Kidney tubule cell (primary cell): ENCODE measurements around the gene KCND3.
"Not testable (repeated sequence)": the region's sequence is repeated elsewhere in the genome, so short reads cannot be mapped to it uniquely, and the experiment has no call there.

Experiments used
- DNase-seq: peaks from one replicate; pipeline ENCODE4 v3.0.0-alpha.2; 2018; ENCODE audit warnings: low spot score

The KCND3 gene

DNA sequence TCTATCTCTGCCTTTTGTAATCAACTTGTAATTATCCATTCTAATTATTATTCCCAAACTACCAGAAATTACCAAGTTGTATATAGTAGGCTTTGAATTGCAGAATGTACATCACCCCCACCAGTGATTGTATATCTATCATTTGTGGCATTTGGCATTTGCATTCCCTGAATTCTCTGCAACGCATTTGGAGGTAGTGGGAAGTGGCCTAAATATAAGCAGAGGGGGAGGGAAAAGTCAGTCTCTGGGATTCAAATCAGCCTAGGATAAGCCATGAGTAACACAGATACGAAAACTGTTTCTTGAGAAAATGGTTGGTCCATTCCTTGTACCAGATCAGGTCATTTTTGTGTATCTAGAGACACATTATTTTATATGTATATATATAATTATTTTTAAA lies 213.1 kb downstream of the KCND3 start:
- no peak for DNase-seq

DNA sequence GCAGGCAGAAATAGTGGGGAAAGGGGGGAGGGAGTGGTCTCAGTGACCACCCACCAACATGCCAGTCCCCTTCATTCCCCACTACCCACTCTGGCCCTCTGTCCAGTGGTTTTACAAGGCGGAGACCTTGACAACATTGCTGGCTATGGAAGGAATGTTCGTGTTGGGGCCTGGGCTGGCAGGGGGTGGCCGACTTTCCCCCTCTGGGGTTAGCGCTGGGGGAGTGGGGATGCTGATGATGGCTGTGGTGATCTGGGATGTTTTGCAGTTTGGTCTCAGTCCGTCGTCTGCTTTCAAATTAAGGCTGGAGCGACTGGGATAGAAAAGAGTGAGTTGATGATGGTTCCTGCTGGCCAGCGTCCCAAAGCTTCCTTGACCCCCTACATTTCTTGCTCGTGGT lies 213.5 kb downstream of the KCND3 start:
- no peak for DNase-seq

DNA sequence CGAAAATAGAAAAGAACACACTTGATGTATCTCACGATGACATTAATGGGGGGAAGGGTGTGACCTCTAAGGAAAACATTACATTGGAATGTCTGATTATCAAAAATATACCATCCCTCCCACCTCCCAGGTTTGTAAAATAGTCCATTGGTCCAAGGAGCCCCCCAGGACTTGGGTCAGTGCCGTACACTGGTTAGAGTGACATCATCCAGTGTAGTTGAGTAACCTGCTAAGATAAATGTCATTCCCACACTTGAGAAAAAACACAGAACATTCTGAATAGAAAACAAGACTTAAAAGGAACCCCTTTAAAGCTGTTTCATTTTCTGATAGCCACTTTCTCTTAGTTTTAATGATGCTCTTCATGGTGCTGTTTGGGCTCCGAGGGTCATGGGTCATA lies 218.6 kb downstream of the KCND3 start:
- DNase-seq, result no peak

DNA sequence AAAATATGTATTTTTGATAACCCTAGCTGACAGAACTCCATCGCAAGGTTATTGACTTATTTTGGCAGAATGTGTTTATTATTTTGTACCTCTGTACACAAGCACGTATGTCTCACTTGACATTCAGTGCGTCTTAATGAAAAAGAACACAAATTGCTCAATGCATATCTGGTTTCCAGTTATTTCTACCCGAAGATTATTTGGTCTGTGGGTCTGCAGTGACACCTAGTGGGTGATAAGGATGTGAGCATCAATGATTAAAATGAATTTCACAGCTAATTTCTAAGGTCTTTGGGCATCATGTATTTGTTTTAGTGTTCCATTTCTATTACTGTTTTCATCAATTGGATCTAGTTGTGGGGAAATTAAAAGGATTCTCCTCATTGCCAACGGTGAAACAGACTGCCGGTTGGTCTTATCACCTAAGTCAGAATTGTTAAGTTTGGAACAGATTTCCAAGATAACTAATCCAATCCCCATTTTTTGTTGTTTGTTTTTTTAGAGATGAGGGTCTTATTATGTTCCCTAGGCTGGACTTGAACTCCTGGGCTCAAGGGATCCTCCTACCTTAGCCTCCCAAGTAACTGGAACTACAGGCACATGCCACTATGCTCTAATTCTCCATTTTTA lies 219.8 kb downstream of the KCND3 start:
- DNase-seq, result peak; percentile 71

DNA sequence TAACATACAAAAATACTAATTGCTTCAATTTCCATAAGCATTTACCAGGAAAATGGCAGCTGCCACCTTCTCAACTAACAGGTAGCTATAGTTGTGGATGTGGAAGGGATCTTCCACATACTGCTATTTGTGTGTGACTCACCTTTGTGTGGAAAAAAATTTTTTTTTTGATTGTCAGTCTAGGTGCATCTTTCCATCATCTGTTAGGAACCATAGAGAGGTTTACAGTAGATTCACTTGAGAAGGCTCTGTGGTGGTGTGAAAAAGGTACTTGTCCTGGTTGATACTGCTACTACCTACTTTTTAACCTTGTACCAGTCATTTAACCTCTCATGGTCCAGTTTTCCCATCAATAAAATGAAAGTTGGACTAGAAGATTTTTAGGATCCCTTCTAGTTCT lies 220.8 kb downstream of the KCND3 start:
- DNase-seq, result peak; percentile 12

DNA sequence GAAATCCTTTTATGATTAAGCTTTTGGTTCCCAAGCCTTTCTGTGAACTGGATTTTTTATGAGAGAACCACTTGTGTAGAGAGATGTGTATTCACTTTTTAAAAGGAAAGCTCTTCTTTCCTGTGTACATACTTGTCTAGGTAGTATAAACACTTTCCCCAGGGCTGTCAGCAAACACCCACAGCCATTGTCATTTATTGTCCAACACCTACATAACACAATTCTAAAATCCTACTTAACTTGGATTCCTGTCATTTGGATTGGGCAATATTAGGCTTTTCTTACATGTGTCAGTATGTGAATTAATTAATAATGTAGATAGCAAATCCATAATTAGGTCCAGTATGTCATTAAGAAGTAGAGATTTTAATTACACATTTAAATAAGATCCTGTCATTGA lies 221.4 kb downstream of the KCND3 start:
- no peak for DNase-seq

DNA sequence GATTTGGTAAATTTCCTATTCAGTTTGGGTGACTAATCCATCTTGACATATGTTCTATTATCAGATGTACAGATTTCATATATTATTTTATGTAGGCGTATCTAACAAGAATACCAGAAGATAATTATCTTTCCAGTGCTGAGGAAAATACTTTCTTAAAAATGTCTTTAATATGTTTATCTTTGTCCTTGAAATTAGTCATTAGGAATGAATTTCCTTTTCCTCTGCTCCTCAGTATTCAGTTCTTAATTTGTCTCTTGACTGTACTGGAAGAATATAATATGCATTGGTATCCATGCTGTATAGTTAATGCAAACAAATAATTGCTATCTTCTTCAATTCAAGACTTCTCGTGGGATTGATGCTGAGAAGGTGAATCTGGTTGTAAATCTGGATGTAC lies 227.1 kb downstream of the KCND3 start:
- DNase-seq, result no peak

DNA sequence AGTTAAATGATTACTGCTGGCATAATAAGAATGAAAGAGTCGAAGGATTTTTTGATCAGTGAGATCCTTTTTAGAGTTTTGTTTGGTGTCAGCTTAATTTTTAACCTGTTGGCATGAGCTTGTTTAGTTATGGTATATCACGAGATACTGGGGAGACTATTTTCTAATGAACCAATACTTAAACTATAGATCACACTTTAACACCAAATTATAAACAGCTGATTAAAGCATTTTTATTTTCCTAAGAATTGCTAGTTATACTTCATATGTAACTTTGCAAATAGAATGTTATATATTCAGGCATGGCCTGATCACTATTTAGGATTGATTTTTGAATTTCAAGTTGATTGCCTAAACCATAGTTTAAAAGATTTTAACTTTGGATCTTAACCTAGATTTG lies 227.8 kb downstream of the KCND3 start:
- no peak for DNase-seq

DNA sequence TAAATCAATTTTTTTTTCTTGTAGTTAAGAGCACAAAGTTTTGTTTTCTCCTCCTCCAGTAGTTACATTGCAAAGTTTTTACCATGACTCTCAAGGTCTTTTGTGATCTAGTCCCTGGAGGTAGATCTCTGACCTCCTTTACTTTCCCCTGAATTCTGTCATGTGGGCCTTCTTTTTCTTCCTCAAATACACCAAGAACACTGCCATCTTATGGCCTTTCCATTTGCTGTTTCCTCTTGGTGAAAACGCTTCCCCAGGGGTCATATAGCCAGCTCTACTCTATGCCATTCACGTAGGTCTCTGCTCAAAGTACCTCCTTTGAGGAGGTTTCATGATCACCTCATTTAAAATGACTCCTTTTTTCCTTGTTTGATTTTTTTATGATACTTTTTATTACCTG lies 231.1 kb downstream of the KCND3 start:
- no peak for DNase-seq

DNA sequence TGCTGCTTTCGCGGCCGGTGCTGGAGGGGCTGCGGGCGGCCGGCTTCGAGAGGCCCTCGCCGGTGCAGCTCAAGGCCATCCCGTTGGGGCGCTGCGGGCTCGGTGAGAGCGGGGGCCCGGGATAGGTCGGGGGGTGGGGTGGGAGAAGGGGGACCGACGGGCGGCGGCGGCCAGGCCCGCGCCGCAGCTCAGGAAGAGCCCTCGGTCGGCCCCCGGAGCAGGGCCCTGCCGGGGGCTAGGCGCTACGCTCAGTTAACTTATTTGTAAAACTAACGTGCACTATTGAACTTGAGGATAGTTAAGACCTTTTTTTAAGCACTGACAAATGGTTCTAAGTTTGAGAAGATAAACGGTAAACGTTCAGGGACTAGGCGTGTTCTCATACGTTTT lies 233.3 kb downstream of the KCND3 start:
- no peak for DNase-seq

DNA sequence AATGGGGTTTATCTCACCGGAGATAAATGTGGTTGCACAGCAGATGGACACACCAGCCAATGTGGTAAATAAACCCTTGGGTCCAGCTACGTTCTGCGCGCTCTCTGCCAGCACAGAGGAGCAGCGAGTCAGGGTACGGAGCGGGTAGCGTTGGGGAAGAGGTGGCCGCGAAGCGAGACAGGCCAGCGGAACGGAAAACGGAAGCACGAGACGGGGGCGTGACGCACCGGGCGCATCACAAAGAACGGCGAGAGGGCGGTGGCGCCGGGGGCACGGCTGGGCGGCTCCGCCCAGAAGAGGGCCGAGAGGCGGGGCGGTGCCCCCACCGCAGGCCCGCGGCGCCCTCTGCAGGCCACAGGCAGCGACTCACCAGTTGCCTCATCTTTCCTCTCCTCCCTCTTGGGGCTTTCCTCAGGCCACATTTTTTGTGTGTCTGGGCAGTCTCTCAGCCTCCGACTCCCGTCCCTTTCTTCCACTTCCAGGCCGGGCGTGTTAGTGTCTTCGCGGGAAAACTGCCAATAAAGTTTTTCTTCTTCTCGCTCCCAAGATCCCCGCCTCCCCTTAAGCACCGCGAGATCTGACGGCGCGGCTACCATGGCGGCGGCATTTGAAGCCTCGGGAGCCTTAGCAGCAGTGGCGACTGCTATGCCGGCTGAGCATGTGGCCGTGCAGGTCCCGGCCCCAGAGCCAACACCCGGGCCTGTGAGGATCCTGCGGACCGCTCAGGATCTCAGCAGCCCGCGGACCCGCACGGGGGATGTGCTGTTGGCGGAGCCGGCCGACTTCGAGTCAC lies 233.9 kb downstream of the KCND3 start, which contains the start of gene DDX20:
DDX20 (plus strand) TSS at position 571 of the 793 bp plus-strand sequence; CDS start at position 595, 24 bp downstream.
- DNase-seq, result peak; percentile 97

DNA sequence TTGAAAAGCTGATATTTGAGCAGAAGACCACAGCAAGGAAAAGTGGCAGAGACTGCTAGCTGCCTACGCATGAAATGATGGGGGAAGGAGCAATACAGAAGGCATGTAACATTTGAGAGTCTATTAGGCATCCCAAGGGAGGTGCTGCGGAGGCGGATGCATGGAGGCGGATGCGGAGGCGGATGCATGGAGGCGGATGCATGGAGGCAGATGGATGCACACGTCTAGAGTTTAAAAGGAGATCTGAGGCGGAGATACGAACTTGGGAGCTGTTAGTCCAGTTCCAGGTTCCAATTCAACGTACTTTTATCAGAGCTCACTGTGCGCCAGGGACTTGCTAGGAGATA lies 234.5 kb downstream of the KCND3 start:
- peak; percentile 48 for DNase-seq

DNA sequence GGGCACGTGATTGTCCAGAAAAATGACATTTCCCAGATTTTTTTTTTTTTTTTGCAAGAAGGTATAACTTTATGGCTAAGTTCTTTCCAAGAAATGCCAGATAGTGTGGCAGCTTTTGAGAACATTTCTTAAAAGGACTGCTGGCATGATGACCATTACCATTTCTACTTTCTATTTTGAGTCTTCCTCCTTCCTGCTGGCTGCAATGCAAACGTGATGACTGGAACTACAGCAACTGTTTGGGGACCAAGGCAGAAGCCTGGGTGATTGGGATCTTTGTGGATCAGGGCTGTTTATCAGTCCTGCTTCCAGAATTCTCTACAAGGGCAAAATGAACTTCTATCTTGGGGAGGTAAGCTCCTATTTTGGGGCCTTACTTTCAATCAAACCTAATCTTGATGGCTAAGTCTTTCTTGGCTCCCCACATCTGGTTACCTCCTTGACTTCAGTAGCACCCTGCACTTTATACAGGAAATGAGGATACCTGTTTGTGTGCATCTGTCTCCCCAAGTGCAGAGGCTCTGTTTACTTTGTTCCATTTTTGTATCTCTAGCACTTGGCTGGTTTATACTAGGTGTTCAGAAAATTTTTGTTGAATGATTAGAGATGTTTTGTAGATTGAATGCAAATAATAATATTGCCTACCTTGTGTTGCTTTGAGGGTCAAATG lies 237.4 kb downstream of the KCND3 start:
- no peak for DNase-seq

DNA sequence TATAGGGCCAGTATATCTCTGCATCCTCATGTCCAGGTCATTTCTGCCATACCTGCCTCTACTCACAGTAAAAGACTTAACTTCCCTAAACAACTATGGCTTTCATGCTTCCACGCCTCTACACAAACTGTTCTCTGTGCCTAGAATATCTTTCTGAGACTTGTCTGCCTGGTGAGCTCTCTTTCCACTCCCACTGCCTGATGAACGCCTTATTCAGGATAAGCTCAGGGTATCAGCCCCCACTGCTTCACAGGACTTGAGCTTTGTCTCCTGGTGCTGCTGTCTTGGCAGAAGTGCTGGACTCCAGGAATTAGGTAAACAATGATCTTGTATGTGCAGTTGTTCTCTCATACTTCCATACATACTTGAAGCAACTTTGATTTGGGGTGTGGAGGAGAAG lies 238.6 kb downstream of the KCND3 start:
- no peak for DNase-seq

DNA sequence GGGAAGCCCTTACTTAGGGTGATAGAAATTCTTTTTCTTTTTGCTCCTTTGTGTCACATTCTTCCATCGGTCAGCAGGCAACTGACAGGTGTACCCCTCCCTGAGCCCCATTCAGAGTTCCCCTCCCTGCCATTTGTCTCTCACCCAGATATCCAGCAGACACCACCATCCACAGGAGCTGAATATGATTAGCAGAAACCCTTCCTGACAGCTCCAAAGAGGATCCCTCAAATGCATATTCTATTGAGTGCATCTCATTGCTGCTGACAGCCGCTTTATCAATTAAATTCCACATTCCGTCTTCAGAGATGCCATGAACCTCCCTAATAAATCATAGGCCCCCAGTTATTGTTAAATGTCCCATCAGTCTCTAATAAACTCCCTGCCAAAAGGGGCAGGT lies 239.8 kb downstream of the KCND3 start:
- DNase-seq, result no peak

DNA sequence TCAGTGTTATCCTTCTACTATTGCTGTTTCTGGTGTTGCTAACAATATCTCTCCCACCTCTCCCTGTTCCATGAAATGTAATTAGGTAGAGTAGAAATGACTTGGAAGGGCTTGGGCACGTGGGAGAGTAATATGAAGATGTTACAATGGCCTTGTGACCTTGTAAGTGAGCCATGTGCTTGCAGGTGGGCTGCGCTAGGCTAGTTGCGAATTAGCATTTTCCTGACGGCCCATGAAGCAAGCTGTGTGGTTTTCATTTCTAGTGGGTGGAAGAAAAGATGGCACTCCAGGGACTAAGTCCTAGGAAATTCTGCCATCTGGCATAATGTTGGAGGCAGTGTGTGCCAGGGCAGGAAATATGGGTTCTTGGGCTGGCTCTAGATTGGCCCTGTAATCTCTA lies 241.5 kb downstream of the KCND3 start:
- no peak for DNase-seq

DNA sequence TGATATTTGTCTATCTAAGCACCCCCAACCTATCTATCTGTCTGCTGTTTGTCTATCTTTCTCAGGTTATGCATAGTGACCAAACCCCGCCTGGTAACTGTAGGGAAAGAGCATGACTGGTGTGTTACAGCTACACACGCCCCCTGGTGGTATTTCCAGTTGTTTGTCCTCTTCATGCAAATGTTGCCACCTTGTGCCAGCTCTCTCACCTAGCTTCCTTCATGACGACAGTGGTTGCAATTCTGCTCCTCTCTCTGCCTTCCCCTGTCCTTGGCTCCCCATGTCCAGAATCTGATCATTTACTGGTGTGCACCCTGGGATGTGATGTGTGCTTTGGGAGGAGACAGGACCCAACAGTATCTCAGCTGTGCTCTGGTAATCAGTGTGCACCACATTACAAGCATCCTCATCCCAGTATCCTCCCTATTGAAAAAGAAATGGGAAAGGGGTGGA lies 242.2 kb downstream of the KCND3 start:
- peak; percentile 78 for DNase-seq

DNA sequence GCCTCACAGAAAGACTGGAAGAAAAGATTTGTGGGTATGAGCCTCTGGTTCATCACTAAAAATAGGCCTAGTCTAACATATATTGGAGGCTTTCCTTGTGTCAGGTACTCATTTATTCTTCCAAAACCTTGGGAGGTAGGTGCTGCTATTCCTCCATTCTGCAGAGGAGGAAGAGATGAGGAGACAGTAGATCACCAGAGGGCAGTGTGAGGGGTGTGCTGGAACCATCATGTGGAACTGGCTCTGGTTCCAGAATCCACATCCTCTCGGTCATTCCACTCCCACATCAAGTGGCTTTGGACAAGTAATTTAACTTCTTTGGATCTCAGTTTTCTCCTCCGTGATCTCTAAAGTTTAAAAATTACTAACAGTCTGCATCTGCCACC lies 242.9 kb downstream of the KCND3 start:
- no peak for DNase-seq

DNA sequence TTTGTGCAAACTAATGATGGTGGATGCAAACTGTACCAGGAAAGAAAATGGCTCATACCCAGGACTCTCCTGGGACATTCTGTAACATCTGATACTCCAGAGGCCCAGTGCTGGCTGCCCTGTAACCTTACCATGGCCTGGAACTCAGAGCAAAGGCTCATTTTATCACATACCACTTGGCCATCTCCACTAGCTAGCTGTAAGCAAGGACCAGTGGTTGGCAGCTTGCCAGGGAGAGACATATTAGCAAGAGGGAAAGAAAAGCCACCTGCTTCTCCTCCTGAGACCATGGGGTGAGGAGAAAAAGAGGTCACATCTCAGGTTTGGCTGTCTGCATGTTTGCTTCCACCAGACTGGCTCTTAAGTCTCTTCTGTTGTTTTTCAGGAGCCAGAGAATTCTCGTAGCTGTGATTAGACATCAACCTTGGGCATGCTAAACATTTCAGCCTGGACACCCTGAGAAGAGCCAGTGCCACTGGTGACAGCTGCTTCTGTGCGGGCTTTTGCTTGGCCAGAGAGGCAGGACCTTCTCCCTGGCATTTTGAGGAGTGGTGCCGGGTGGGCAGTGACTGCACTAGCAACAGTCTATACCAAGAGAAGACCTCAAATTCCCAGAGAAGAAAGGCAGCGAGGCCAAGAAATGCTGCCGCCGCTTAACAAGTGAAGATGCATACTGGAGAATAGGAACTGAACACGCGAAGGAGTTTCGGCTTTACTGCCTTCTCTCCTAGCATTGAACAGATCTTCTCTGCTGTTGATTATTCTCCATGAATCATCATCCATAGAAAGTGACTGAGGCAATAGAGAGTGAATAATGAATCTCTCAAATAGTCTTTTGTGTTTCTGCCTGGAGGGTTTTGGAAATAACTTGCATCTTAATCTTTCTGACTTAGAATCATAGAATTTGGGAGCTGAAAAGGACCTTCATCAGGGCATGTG lies 243.5 kb downstream of the KCND3 start:
- DNase-seq, result no peak

DNA sequence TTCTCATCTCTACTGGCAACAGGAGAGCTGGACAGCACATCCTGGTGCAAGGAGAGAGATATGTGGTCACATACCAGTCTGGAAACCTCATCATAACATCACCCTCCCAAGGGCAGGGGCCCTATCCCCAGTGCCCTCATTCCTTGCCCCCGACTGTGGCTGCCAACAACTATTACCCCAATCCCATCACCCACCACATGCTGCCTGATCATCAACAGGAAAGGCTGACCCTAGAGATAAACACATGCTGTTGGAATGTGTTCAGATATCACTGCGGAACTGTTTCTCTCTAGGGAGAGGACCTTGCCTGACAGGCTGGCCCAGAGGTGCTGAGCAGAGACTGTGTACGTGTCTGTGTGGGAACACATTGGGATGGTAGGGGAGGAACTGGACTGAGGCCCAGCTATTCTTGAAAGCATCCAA lies 245.8 kb downstream of the KCND3 start:
- DNase-seq, result peak; percentile 54

DNA sequence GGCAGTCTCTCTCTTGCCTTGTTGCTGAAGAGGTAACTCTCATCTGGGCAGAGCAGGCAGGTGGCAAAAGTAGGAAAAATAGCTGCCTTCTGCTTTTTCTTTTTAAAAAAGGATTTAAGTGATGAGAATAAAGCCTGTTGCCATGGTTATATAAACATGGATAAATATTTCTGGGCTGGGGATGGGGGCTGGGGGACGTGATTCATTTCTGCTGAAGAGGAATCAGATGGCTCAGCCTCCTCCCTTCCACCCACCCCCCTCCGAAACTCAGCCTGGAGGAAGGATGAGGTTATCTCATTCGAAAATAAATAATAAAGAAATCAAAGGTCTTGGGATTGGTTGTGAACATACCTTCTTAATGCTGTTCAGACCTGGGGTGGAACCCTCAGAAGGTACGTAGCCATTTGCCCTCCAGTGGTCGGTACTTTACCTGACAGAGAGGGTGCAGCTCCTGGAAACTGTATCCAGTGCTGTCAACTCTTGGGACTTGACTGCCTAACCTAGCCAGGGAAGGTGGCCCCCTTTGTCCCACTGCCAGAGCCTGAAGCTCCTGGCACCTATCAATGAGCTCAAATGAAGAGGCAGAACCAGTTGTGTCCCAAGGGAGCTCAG lies 246.4 kb downstream of the KCND3 start:
- DNase-seq, result no peak

DNA sequence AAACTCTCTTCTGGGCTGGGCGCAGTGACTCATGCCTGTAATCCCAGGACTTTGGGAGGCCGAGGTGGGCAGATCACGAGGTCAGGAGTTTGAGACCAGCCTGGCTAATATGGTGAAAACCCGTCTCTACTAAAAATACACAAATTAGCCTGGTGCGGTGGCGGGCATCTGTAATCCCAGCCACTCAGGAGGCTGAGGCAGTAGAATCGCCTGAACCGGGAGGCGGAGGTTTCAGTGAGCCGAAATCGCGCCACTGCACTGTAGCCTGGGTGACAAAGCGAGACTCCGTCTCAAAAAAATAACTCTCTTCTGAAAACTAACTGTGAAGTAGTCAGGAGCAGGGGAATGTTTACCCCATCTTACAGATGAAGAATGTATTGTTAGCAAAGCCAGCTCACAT lies 247.2 kb downstream of the KCND3 start:
- not testable (repeated sequence) for DNase-seq
